Measurements from ENCODE around the gene PLEKHM3.

GRCh38 chr2:207813942-207814341 lies 211.4 kb downstream of the PLEKHM3 start:
- no peak for TF ChIP-seq ZNF274 (IDR thresholded peaks at IDR 0.05; ENCODE audit: low read depth, low read length)
- no peak for TF ChIP-seq YY1 (IDR thresholded peaks at IDR 0.05; ENCODE audit: insufficient read depth, insufficient read length)
- no peak for TF ChIP-seq SUZ12 (IDR thresholded peaks at IDR 0.05; ENCODE audit: extremely low read depth, insufficient read depth, insufficient read length)
